PC-3 (cell line): Measurements from ENCODE around the gene TLR1.

Source experiments
- EZH2phosphoT487 ChIP-seq: fragments of 300-600 bp; sonication (generic); IDR thresholded peaks from 2 replicates; pipeline ENCODE4 v1.6.1; 2018; ENCODE audit warnings: mild to moderate bottlenecking, antibody characterized with exemption, low read length, borderline replicate concordance
- TF ChIP-seq, protein P1 (sequence below): fragments of 300-600 bp; sonication (generic); conservative IDR thresholded peaks from 2 replicates; pipeline ENCODE4 v1.5.1; 2017; ENCODE audit warnings: antibody characterized with exemption, low read depth, mild to moderate bottlenecking, low read length

DNA sequence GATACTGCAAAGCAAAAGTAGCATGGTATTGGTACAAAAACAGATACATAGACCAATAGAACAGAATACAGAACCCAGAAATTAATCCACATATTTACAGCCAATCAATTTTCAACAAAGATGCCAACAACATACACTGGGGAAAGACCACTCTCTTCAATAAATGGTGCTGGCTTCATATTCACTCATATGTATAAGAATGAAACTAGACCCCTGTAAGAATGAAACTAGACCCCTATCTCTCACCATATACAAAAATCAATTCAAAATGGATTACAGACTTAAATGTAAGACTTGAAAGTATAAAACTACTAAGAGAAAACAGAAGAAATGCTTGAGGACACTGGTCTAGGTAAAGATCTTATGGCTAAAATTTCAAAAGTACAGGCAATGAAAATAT, 32.7 kb upstream of the TLR1 start:
- TF ChIP-seq, protein P1, sequence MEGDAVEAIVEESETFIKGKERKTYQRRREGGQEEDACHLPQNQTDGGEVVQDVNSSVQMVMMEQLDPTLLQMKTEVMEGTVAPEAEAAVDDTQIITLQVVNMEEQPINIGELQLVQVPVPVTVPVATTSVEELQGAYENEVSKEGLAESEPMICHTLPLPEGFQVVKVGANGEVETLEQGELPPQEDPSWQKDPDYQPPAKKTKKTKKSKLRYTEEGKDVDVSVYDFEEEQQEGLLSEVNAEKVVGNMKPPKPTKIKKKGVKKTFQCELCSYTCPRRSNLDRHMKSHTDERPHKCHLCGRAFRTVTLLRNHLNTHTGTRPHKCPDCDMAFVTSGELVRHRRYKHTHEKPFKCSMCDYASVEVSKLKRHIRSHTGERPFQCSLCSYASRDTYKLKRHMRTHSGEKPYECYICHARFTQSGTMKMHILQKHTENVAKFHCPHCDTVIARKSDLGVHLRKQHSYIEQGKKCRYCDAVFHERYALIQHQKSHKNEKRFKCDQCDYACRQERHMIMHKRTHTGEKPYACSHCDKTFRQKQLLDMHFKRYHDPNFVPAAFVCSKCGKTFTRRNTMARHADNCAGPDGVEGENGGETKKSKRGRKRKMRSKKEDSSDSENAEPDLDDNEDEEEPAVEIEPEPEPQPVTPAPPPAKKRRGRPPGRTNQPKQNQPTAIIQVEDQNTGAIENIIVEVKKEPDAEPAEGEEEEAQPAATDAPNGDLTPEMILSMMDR: no peak
- no peak for TF ChIP-seq EZH2phosphoT487
